ENCODE data around the gene RUNX1.
"Not testable (repeated sequence)": the region's sequence is repeated elsewhere in the genome, so short reads cannot be mapped to it uniquely, and the experiment has no call there.

The RUNX1 gene

GRCh38 chr21:34999397-34999941 is 49.6 kb downstream of the RUNX1 start:
- Histone ChIP-seq H3K4me1 (peaks cover 74% of the 10 kb centered on the region), H3K27me3 (no peaks in the 10 kb centered on the region), H3K36me3 (peaks cover 86% of the 10 kb centered on the region), H4K20me1 (peaks cover 100% of the 10 kb centered on the region), H3K4me3 (no peak overlapping the region), H3K27ac (peak overlapping the region; percentile 54), H3K9ac (no peak overlapping the region), H3K4me2 (peak overlapping the region; percentile 25), H3K9me3 (no peaks in the 10 kb centered on the region; the same call in 1 of the 2 replicates)
- no peak for TF ChIP-seq Cebpa-rat (IDR thresholded peaks at IDR 0.05)

- Histone ChIP-seq H3K9ac (no peak overlapping the region), H3K36me3 (peaks cover 80% of the 10 kb centered on the region), H3K27me3 (no peaks in the 10 kb centered on the region), H3K9me3 (no peaks in the 10 kb centered on the region), H3K4me2 (peak overlapping the region; percentile 25), H4K20me1 (peaks cover 100% of the 10 kb centered on the region), H3K4me3 (no peak overlapping the region), H3K4me1 (peaks cover 77% of the 10 kb centered on the region), H3K27ac (peak overlapping the region; percentile 41; the same call in 1 of the 2 replicates)
- no peak for TF ChIP-seq Cebpa-rat (IDR thresholded peaks at IDR 0.05)
Measured at GRCh38 chr21:34998176-34998575, 50.9 kb downstream of the RUNX1 start.

- peaks cover 85% of the 10 kb centered on the region for H3K4me1 ChIP-seq
- H4K20me1 ChIP-seq, result peaks cover 100% of the 10 kb centered on the region
- peak overlapping the region; percentile 25 for H3K4me2 ChIP-seq
- TF ChIP-seq Cebpa-rat (IDR thresholded peaks at IDR 0.05), result no peak
- H3K4me3 ChIP-seq, result no peak overlapping the region
- peak overlapping the region; percentile 41; the same call in 1 of the 2 replicates for H3K27ac ChIP-seq
- H3K27me3 ChIP-seq, result no peaks in the 10 kb centered on the region
- H3K9me3 ChIP-seq, result no peaks in the 10 kb centered on the region
- no peak overlapping the region for H3K9ac ChIP-seq
- H3K36me3 ChIP-seq, result peaks cover 81% of the 10 kb centered on the region
Measured at GRCh38 chr21:34997294-34997693, 51.8 kb downstream of the RUNX1 start.

GRCh38 chr21:34996304-34997101 is 52.6 kb downstream of the RUNX1 start:
- H4K20me1 ChIP-seq, result peaks cover 100% of the 10 kb centered on the region
- peaks cover 93% of the 10 kb centered on the region for H3K4me1 ChIP-seq
- H3K9ac ChIP-seq, result no peak overlapping the region
- no peaks in the 10 kb centered on the region for H3K9me3 ChIP-seq
- no peak overlapping the region for H3K4me3 ChIP-seq
- H3K27ac ChIP-seq, result peak overlapping the region; percentile 37
- peak overlapping the region; percentile 5; the same call in 1 of the 2 replicates for H3K4me2 ChIP-seq
- no peaks in the 10 kb centered on the region for H3K27me3 ChIP-seq
- TF ChIP-seq Cebpa-rat (IDR thresholded peaks at IDR 0.05), result no peak
- peaks cover 84% of the 10 kb centered on the region for H3K36me3 ChIP-seq

- Histone ChIP-seq H3K36me3 (peaks cover 89% of the 10 kb centered on the region), H4K20me1 (peaks cover 100% of the 10 kb centered on the region), H3K4me1 (peaks cover 99% of the 10 kb centered on the region), H3K27me3 (no peaks in the 10 kb centered on the region), H3K9me3 (no peaks in the 10 kb centered on the region), H3K4me2 (peak overlapping the region; percentile 5; the same call in 1 of the 2 replicates), H3K4me3 (no peak overlapping the region), H3K27ac (peak overlapping the region; percentile 37), H3K9ac (no peak overlapping the region)
- TF ChIP-seq Cebpa-rat (IDR thresholded peaks at IDR 0.05), result no peak
Measured at GRCh38 chr21:34995979-34996303, 53.2 kb downstream of the RUNX1 start.

GRCh38 chr21:34994766-34995631 is 54.1 kb downstream of the RUNX1 start:
- TF ChIP-seq Cebpa-rat (IDR thresholded peaks at IDR 0.05), result no peak
- Histone ChIP-seq H3K27me3 (no peaks in the 10 kb centered on the region), H3K4me1 (peaks cover 99% of the 10 kb centered on the region), H3K4me2 (peak overlapping the region; percentile 15; the same call in 1 of the 2 replicates), H3K9ac (no peak overlapping the region), H3K9me3 (no peaks in the 10 kb centered on the region), H3K27ac (peak overlapping the region; percentile 44; the same call in 1 of the 2 replicates), H3K36me3 (peaks cover 91% of the 10 kb centered on the region), H4K20me1 (peaks cover 100% of the 10 kb centered on the region), H3K4me3 (no peak overlapping the region)

- not testable (repeated sequence) for H3K9ac ChIP-seq, H3K27me3 ChIP-seq, H3K9me3 ChIP-seq, H3K4me3 ChIP-seq
- Histone ChIP-seq H3K27ac (peak overlapping the region; percentile 51; the same call in 1 of the 2 replicates), H3K36me3 (peaks cover 78% of the 10 kb centered on the region), H3K4me2 (peak overlapping the region; percentile 91), H3K4me1 (peaks cover 99% of the 10 kb centered on the region), H4K20me1 (peaks cover 100% of the 10 kb centered on the region)
Measured at GRCh38 chr21:34993521-34993921, 55.6 kb downstream of the RUNX1 start.

- H4K20me1 ChIP-seq, result peaks cover 100% of the 10 kb centered on the region
- no peak overlapping the region for H3K4me3 ChIP-seq
- no peaks in the 10 kb centered on the region for H3K27me3 ChIP-seq
- H3K9me3 ChIP-seq, result no peaks in the 10 kb centered on the region
- H3K4me1 ChIP-seq, result peaks cover 99% of the 10 kb centered on the region
- H3K27ac ChIP-seq, result peak overlapping the region; percentile 51
- peaks cover 71% of the 10 kb centered on the region for H3K36me3 ChIP-seq
- TF ChIP-seq Cebpa-rat (IDR thresholded peaks at IDR 0.05), result no peak
- peak overlapping the region; percentile 91 for H3K4me2 ChIP-seq
- no peak overlapping the region; the same call in 1 of the 2 replicates for H3K9ac ChIP-seq
Measured at GRCh38 chr21:34992736-34993398, 56.2 kb downstream of the RUNX1 start.

GRCh38 chr21:34992180-34992579 is 56.9 kb downstream of the RUNX1 start:
- Histone ChIP-seq H3K4me2 (peak overlapping the region; percentile 91), H3K4me1 (peaks cover 99% of the 10 kb centered on the region), H3K9me3 (no peaks in the 10 kb centered on the region), H3K27me3 (no peaks in the 10 kb centered on the region), H3K9ac (0 out of 2 replicates have a peak overlapping the region, but pooled peaks have one; percentile 38), H4K20me1 (peaks cover 100% of the 10 kb centered on the region), H3K4me3 (no peak overlapping the region), H3K36me3 (peaks cover 64% of the 10 kb centered on the region), H3K27ac (peak overlapping the region; percentile 54)
- no peak for TF ChIP-seq Cebpa-rat (IDR thresholded peaks at IDR 0.05)

Data from BLaER1 (cell line).